Gastrocnemius medialis (tissue), 4 donors: Measurements from ENCODE around the gene OCA2.

ENCODE experiments used
- CTCF ChIP-seq, 5 experiments: fragments of 450-650 bp in 3 of 5; fragments of 200-600 bp in 2 of 5; sonication (generic) in 2 of 5; IDR thresholded peaks in 4 of 5; conservative IDR thresholded peaks in 1 of 5; 1 replicate in 4 of 5; 2 replicates in 1 of 5; pipeline ENCODE4 v1.5.1; 2016 to 2019; ENCODE audit warnings: antibody characterized with exemption in 5 of 5, mild to moderate bottlenecking in 3 of 5, moderate library complexity in 3 of 5
- POLR2A ChIP-seq, 2 donors: fragments of 450-650 bp; IDR thresholded peaks; one replicate each; pipeline ENCODE4 v1.6.1; 2017; ENCODE audit warnings: antibody characterized with exemption in 2 of 2, mild to moderate bottlenecking in 2 of 2, moderate library complexity in 2 of 2

- no peak for TF ChIP-seq CTCF (IDR thresholded peaks at IDR 0.05 in 4 of 5, conservative IDR thresholded peaks at IDR 0.05 in 1 of 5)
- no peak for TF ChIP-seq POLR2A (IDR thresholded peaks at IDR 0.05)
Measured at GRCh38 chr15:27747997-27748396, 351.1 kb downstream of the OCA2 start.
